Bronchial epithelial cell (primary cell): ENCODE results near the gene NUTM1. TPM values are rescaled to one million over a fixed set of nuclear protein-coding genes. Genes with fewer than 3 reads are reported as not detected.

Experiments
- DNase-seq: peaks from one replicate; pipeline ENCODE4 v3.0.0-alpha.2; 2010; ENCODE audit warnings: low read depth
- FAIRE-seq: peaks from 2 replicates; lab custom pipeline; 2011; peaks lifted over from hg19 to GRCh38; lab: Jason Lieb, UNC
- H3K27me3 ChIP-seq: 2 replicates; pipeline ENCODE4 v1.5.1; 2011; ENCODE audit warnings: low read length; ENCODE audit not compliant: control insufficient read depth, insufficient read depth
- H3K36me3 ChIP-seq: 2 replicates; pipeline ENCODE4 v1.5.1; 2011; ENCODE audit warnings: low read length; ENCODE audit not compliant: control insufficient read depth, insufficient read depth
- H3K4me3 ChIP-seq: 2 replicates; pipeline ENCODE4 v1.5.1; 2011; ENCODE audit warnings: mild to moderate bottlenecking, low read depth, low read length, control low read depth
- total RNA-seq: library from RNA; depleted of rRNA; stranded (reverse); fragments of >200 nt; gene quantifications from 2 replicates; pipeline ENCODE4 v1.2.1, GENCODE V29; 2014
- TF ChIP-seq, protein P1 (sequence below): IDR thresholded peaks from 2 replicates; pipeline ENCODE4 v1.5.1; 2011; ENCODE audit warnings: mild to moderate bottlenecking, moderate library complexity, low read length, control low read depth, inconsistent platforms; ENCODE audit not compliant: insufficient read depth, severe bottlenecking

NUTM1 gene
- total RNA-seq, 1 donor from 2014 or later = not detected

DNA sequence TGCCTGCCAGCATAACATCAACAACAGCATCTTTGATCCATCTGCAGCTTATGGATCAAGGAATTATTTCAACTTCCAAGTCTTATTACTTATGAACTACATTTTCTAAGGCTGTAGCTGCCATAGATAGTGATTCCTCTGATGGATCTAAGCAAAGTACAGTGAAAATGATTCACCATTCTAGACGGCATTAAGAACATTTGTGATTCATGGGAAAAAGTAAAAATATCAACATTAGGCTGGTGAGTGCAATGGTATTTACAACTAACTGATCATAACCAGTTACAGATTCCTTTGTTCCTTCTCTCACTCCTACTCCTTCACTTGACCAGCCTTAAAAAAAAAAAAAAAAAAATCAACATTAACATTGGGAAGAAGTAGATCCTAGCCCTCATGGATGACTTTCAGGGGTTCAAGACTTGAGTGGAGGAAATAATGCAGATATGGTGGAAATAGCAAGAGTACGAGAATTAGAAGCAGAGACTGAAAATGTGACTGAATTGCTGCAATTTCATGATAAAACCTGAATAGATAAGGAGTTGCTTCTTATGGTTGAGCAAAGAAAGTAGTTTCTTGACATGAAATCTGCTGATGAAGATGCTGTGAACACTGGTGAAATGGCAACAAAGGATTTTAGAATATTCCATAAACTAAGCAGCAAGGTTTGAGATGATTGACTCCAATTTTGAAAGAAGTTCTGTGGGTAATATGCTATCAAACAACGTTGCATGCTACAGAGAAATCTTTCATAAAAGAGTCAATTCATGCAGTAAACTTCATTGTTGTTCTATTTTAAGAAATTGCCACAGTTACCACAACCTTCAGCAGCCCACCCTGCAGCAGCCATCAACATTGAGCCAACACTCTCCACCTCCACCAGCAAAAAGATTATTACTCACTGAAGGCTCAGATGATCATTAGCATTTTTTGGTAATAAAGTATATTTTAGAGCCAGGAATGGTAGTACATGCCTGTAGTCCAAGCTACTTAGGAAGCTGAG, 28.3 kb upstream of the NUTM1 start:
- TF ChIP-seq, protein P1, sequence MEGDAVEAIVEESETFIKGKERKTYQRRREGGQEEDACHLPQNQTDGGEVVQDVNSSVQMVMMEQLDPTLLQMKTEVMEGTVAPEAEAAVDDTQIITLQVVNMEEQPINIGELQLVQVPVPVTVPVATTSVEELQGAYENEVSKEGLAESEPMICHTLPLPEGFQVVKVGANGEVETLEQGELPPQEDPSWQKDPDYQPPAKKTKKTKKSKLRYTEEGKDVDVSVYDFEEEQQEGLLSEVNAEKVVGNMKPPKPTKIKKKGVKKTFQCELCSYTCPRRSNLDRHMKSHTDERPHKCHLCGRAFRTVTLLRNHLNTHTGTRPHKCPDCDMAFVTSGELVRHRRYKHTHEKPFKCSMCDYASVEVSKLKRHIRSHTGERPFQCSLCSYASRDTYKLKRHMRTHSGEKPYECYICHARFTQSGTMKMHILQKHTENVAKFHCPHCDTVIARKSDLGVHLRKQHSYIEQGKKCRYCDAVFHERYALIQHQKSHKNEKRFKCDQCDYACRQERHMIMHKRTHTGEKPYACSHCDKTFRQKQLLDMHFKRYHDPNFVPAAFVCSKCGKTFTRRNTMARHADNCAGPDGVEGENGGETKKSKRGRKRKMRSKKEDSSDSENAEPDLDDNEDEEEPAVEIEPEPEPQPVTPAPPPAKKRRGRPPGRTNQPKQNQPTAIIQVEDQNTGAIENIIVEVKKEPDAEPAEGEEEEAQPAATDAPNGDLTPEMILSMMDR = no peak
- FAIRE-seq (no peak), DNase-seq (no peak)
- Histone ChIP-seq H3K27me3 (no peaks in the 10 kb centered on the region), H3K4me3 (no peak overlapping the region), H3K36me3 (no peaks in the 10 kb centered on the region)

DNA sequence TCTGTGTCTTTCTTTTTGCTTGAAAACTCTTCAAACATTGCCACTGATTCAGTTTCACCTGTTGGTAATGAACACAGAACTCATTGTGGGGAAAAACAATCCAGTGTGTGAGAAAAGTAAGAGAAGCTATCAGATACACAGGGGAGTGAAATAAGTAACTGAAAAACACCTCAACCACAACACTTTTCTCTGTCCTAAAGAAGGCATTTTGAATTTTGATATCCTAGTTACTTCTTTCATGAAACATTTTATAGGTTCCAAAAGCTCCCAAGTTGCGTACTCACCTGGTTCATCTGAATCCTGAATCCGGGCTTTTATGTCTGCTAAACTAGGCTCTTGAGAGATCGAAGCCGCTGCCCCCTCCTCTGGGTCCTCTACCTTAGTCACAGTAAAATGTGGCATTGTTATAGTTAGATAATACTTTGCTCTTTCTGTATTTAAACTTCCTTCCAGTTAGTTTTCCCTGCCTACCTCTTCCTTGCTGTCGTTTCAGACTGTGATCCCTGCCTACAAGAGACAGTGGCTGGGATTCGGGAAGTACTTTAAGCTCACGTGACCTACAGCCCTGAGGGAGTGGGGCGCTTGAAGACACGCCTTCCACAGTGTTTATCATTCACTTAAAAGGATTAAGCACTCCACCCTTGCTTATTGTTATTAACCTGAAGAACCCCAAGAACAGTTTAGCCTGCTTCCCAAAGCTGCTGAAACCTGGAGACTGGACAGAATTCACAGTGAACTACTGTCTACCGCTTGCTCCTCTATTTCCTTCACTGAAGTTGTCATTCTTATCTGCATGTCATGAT, 24.6 kb upstream of the NUTM1 start:
- Histone ChIP-seq H3K4me3 (peak overlapping the region; percentile 47), H3K36me3 (no peaks in the 10 kb centered on the region), H3K27me3 (no peaks in the 10 kb centered on the region)
- peak; percentile 64 for FAIRE-seq
- TF ChIP-seq, protein P1 = no peak
- DNase-seq = peak; percentile 88

GRCh38 chr15:34323217-34323616, 19.9 kb upstream of the NUTM1 start:
- H3K4me3 ChIP-seq = no peak overlapping the region
- TF ChIP-seq, protein P1 = no peak
- DNase-seq (no peak), FAIRE-seq (no peak)
- H3K27me3 ChIP-seq = no peaks in the 10 kb centered on the region
- H3K36me3 ChIP-seq = no peaks in the 10 kb centered on the region

DNA sequence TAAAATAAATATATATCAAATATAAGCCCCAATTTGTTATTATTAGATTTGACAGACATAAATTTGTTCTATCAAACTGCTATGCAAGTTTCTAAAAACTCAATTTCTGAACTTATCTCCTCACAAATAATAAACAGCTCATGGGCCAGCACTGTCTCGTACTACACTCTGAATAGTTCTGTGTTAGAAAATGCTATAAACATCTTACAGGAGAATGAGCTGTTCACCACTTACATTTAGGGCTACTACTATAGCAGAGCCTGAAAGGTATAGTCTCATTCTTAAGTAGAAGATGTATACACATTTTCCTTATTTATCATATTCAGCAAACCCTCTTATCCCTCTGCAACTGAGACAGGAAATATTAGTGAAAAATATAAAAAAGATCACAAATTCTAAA, 18.2 kb upstream of the NUTM1 start:
- no peak for FAIRE-seq
- TF ChIP-seq, protein P1 = no peak
- Histone ChIP-seq H3K4me3 (no peak overlapping the region), H3K27me3 (no peaks in the 10 kb centered on the region), H3K36me3 (no peaks in the 10 kb centered on the region)
- no peak for DNase-seq

DNA sequence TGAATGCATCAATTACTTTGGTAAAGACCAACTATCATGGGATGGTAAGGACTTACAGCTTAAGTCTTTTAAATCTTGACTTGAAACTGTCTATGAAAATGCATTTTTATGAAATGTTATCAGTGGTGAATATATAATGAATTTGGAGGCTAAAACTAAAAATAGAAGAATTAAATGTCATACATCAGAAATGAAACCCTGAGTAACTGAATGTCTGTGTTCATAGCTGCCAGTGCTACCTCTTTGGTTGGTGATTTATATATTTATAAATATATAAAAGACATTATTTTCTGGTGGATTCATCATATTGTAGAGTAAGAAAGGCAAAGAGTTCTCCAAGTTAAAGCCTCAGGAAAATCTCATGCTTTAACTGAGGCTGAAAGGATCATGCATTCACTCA, 17.7 kb upstream of the NUTM1 start:
- no peak for DNase-seq
- Histone ChIP-seq H3K36me3 (no peaks in the 10 kb centered on the region), H3K27me3 (no peaks in the 10 kb centered on the region), H3K4me3 (no peak overlapping the region)
- no peak for FAIRE-seq
- TF ChIP-seq, protein P1 = no peak
